Tongue (tissue), 2 donors: Measurements from ENCODE around the gene HSPA1B. TPM values are rescaled to one million over a fixed set of nuclear protein-coding genes. Genes with fewer than 3 reads are reported as not detected.
A peak's percentile ranks its signal among the peaks of the same experiment; 100 is the strongest.
"Not testable (repeated sequence)": the region's sequence is repeated elsewhere in the genome, so short reads cannot be mapped to it uniquely, and the experiment has no call there.

ENCODE experiments used
- DNase-seq: peaks from one replicate; pipeline ENCODE4 v3.0.0-alpha.2; 2015
- total RNA-seq: library from RNA; depleted of rRNA; stranded (reverse); fragments of >200 nt; gene quantifications from one replicate; pipeline ENCODE4 v1.2.3, GENCODE V29; 2014

The HSPA1B gene
- total RNA-seq, 1 donor from 2014 or later: 827 TPM

DNA sequence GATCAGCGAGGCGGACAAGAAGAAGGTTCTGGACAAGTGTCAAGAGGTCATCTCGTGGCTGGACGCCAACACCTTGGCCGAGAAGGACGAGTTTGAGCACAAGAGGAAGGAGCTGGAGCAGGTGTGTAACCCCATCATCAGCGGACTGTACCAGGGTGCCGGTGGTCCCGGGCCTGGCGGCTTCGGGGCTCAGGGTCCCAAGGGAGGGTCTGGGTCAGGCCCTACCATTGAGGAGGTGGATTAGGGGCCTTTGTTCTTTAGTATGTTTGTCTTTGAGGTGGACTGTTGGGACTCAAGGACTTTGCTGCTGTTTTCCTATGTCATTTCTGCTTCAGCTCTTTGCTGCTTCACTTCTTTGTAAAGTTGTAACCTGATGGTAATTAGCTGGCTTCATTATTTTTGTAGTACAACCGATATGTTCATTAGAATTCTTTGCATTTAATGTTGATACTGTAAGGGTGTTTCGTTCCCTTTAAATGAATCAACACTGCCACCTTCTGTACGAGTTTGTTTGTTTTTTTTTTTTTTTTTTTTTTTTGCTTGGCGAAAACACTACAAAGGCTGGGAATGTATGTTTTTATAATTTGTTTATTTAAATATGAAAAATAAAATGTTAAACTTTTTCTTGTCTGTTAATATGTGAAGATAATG, 2.2 kb downstream of the HSPA1B start:
- DNase-seq: peak; percentile 83

DNA sequence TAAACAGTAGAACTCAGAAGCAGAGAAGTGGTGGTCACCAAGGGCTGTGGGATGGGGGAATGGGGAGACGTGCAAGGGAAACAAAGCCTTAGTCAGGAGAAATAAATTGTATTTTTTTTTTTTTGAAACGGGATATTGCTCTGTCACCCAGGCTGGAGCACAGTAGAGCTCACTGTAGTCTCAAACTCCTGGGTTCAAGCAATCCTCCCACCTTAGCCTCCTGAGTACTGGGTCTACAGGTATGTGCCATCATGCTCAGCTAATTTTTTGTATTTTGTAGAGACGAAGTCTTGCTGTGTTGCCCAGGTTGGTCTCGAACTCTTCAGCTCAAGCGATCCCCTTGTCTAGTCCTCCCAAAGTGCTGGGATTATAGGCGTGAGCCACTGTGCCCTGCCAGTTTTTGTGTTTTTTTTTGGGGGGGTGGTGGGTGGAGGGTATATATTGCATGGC, 3.4 kb downstream of the HSPA1B start:
- no peak for DNase-seq

DNA sequence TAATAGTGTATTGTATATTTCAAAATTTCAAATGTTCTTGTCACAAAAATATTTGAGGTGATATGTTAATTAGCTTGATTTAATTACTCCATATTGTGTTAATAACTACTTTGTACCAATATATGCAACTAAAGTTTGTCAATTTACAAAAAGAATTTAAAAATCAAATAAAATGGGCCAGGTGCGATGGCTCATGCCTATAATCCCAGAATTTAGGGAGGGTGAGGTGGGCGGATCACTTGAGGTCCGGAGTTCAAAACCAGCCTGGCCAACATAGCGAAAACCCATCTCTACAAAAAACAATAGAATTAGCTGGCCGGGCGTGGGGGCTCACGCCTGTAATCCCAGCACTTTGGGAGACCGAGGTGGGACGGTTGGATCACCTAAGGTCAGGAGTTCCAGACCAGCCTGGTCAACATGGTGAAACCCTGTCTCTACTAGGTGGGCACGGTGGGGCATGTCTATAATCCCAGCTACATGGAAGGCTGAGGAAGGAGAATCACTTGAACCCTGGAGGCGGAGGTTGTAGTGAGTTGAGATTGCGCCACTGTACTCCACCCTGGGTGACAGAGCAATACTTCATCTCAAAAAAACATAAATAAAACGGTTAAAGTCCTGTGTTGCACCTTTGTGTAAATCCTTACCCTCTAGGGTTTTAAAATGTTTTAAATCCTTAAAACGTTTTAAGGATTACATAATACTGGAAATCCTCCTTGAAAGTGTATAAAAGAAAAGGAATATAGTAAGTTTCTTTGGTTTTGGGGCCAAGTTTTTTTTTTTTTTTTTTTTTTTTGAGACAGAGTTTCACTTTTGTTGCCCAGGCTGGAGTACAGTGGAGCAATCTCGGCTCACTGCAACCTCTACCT, 4.0 kb downstream of the HSPA1B start:
- no peak for DNase-seq

DNA sequence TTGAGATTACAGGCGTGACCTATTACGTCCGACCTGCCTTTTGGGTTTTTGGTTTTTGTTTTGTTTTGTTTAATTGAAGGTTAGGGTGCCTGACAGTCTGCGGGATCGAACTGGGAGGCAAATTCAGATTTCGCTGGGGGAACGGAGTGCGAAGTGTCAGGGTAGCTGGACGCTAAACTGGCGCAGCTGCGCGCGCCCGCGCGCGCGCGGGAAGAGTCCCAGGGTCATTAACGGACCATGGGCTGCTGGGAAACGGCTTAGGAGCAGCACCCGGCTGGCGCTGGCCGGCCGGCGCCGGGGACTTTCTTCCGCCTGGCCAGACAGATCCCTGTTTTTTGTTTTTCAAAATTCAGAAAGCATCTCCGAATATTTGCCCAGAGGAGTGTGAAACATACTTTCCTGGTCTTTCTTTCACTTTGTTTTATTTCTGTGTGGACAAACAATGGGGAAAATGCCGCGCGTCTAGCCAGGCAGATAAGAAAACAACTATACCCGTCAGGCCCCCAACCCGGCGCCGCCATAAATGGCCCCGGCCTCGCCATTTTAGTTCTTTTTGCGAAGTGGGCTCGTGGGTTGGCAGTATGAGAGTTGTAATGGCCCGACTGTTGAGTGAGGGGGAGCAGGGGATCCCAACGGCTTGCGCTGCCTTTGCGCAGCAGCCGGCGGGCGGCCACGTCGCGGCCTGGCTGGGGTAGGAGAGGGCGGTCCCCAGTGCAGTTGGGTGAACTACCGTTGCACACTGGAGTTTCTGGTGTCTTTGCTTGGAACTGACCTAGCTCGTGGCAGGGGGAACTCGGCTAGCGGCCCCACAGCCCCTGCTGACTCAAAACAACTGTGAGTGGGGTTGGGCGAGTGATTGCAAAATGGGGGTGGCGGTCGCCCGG, 7.1 kb downstream of the HSPA1B start:
- DNase-seq: peak; percentile 95

- no peak for DNase-seq
These were observed 8.5 kb downstream of the HSPA1B start for GRCh38 chr6:31836047-31836473.

GRCh38 chr6:31836474-31837368, 9.2 kb downstream of the HSPA1B start:
- no peak for DNase-seq

GRCh38 chr6:31837369-31838113, 10.0 kb downstream of the HSPA1B start:
- DNase-seq: no peak

DNA sequence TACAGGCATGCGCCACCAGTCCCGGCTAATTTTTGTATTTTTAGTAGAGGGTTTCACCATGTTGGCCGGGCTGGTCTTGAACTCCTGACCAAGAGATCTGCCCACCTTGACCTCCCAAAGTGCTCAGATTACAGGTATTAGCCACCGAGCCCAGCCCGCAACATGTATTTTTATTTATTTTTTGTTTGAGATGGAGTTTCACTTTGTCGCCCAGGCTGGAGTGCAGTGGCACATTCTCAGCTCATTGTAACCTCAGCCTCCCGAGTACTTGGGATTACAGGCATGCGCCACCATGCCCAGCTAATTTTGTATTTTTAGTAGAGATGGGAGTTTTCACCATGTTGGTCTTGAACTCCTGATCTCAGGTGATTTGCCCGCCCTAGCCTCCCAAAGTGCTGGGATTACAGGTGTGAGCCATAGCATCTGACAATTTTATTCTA, 10.6 kb downstream of the HSPA1B start:
- not testable (repeated sequence) for DNase-seq

- DNase-seq: no peak
These were observed 11.4 kb downstream of the HSPA1B start for GRCh38 chr6:31838968-31839367.

DNA sequence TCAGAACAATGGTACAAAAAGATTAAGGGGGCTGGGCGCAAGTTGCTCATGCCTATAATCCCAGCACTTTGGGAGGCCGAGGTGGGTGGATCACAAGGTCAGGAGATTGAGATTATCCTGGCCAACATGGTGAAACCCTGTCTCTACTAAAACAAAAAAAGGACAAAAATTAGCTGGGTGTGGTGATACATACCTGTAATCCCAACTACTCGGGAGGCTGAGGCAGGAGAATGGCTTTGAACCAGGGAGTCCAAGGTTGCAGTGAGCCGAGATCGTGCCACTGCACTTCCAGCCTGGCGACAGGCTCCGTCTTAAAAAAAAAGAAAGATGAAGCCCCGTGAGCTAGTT, 12.2 kb downstream of the HSPA1B start:
- not testable (repeated sequence) for DNase-seq

DNA sequence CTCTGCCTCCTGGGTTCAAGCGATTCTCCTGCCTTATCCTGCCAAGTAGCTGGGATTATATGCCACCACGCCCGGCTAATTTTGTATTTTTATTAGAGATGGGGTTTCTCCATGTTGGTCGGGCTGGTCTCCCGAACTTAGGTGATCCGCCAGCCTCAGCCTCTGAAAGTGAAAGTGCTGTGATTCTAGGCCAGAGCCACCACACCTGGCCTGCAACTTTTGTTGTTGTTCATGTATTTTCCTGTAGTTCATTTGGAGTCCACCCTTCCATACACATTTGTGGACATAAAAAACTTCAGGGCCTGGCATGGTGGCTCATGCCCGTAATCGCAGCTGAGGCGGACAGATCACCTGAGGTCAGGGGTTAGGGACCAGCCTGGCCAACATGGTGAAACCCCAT, 14.5 kb downstream of the HSPA1B start:
- DNase-seq: no peak

- DNase-seq: no peak
These were observed 17.0 kb downstream of the HSPA1B start for GRCh38 chr6:31844507-31844906.

DNA sequence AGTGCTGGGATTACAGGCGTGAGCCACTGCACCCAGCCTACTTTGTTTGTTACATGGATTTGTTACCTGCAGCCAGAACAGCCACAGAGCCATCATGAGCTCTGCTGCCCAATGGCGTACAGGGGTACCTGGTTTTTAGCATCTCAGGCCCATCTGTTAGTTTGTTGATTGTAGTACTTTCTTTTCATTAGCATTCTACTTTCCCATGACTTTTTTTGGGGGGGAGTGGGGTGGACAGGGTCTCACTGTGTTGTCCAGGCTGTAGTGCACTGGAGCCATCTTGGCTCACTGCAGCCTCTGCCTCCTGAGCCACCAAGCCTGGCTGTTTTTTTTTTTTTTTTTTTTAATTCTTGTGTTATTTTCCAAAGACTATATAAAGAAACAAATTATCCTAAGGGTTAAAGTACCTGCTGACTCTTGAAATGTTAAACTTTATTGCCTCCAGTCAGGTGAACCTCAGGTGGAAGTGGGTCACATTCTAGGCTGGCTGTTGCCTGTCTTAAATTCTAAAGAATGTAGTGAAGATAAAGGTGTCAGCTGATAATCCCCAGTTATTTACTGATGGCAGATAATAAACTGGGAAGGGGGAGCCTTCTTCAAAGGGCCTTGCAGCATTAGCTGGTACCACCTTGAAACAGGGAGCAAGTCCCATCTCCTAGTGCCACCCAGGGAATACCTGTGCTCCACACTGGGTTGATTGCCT, 19.9 kb downstream of the HSPA1B start:
- DNase-seq: no peak

GRCh38 chr6:31850765-31851484, 23.4 kb downstream of the HSPA1B start:
- no peak for DNase-seq

GRCh38 chr6:31851485-31851832, 23.9 kb downstream of the HSPA1B start:
- no peak for DNase-seq

- DNase-seq: not testable (repeated sequence)
These were observed 24.6 kb downstream of the HSPA1B start for GRCh38 chr6:31851980-31852718.

DNA sequence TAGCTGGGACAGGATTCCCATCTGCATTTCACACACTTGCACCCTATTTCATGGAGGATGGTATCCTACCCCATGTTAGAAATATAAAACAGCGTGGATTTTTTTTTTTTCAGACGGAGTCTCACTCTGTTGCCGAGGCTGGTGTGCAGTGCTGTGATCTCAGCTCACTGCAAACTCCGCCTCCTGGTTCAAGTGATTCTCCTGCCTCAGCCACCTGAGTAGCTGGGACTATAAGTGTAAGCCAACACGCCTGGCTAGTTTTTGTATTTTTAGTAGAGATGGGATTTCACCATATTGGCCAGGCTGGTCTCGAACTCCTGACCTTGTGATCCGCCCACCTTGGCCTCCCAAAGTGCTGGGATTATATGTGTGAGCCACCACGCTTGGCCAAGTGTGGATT, 30.2 kb downstream of the HSPA1B start:
- DNase-seq: not testable (repeated sequence)

GRCh38 chr6:31858707-31859106, 31.2 kb downstream of the HSPA1B start:
- DNase-seq: no peak

DNA sequence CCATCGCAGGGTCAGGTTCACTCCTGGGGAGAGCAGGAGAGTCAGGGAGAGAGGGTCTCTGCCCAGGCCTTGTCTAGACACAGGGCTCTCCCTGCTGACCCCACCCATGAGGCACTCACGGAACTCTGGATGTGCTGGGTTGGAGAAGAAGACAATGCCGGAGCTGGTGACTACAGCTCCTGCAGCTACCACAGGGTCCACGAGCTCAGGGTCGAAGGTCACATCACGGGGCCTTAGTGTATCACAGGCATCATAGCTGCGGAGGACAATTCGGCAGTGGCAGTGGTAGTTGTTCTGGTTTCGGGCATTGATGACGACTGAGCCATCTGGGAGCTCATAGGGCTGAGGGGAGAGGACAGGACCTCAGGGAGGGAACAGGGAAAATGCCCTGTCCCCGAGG, 32.4 kb downstream of the HSPA1B start:
- no peak for DNase-seq
